Activated T-cell treated with anti-CD3 and anti-CD28 coated beads, Interleukin-2, amount 50 U/mL, for 1 hour (primary cell): Measurements from ENCODE around the gene METTL6.
A peak's percentile ranks its signal among the peaks of the same experiment; 100 is the strongest.
"Not testable (repeated sequence)": the region's sequence is repeated elsewhere in the genome, so short reads cannot be mapped to it uniquely, and the experiment has no call there.

Experiments
- DNase-seq: peaks from one replicate; pipeline ENCODE4 v3.0.0-alpha.2; 2020

METTL6 gene

GRCh38 chr3:15427182-15427880 lies at the start of gene METTL6, which contains the start of gene EAF1:
TSS of gene METTL6 (minus strand) at chr3:15427544. CDS start at chr3:15426511, 1,033 bp downstream.
TSS of gene EAF1 (plus strand) at chr3:15427598. CDS start at chr3:15427780, 182 bp downstream.
- DNase-seq: peak; percentile 84

GRCh38 chr3:15476378-15476777 lies 49.0 kb upstream of the METTL6 start:
- no peak for DNase-seq

DNA sequence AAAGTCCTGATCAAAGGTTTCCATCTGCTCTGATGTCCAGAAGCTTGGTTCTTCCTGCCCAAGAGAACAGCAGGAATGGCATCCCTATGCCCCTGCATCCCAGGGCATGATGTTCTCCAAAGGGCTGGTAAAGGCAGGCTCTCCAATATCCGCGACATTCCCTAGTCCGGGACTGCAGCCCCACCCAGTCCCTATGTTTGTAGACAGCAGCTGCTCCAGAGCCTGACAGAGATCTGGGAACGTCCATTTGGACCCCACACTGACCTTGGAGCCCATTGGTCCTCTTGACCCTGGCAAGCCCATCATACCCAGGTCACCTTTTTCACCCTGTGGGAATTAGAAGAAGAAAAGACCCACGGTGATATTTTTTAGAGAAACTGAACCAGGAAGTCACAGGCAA lies 47.8 kb upstream of the METTL6 start:
- no peak for DNase-seq

DNA sequence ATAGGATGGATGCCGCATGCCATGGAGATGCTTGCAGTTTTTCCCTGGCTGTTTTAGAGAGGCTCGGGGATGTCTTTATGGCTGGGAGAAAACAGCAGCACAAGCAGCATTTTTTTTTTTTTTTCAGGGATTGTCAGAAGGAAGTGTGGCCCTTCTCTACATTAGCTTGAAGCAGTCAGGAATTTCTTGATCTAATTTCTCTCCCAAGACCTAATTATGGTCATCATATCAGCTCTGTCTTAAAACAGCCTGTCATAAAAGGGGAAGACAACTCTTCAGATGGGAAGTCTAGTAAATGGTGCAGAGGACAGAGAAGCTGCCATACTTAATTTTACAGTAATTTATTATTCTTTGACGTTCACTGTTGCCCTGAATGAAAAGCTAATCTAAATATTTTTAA lies 44.5 kb upstream of the METTL6 start:
- no peak for DNase-seq

DNA sequence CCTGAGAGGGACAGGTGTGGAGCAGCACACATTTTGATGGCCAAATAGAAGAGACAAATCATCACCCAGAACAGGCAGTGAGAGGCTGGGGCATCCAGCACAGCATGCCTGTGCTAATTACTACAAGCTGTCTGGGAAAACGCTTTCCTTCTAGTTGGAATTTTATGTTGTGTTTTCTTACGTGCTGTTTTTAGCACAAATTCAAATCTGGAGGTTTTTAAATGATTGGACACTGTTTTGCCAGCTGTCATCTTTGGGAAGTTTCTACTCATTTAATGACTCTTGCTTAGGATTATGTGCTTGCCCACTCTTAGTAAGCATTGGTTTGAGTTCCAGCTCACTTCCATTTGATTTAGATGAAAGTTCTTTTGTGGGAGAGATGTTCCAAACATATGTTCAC lies 43.5 kb upstream of the METTL6 start:
- DNase-seq: no peak

- no peak for DNase-seq
These were observed 42.9 kb upstream of the METTL6 start for GRCh38 chr3:15470261-15470660.

DNA sequence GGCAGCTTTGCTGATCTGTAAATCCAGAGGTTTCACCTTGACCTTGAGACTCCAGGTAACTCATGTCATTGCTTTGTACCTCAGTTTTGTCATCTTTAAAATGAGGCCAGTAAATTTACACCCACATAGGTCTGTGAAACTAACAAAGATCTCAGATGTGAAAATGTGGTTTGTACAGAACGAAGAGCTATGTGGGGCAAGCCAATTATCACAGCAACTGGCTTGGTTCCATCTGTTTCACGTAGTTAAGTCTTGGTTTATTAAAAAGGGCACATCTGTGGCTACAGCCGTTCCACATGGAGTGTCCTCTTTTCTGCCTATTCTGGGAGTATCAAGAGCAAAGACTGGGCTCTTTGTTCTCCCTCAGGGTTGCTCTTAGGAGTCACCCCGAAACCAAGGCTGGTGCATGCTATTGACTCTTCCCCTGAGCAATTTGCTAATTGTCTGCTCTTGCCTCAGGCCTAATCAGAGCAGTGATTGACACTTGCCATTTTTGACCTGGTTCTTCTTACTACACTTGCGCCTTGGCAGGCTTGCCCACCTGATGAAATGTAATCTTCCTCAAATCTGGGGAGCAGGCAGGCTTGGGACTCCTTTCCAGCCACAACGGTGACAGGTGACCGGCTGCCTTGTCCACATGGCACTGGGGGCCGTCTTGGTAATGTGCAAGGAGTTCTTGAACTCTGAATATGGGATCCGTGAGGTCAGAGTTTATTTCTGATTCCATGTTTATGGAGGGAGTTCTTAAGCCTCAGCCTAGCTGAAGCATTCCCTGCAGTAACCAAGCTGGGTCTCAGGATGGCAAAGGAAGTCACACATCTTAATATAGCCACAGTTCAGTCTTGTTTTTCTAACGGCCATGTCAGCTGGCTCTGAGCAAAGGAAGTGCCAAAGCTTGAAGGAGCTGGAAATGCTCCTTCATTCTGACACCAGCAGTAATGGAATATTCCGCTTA lies 40.2 kb upstream of the METTL6 start:
- DNase-seq: no peak

- DNase-seq: no peak
These were observed 38.7 kb upstream of the METTL6 start for GRCh38 chr3:15465876-15466585.

- no peak for DNase-seq
These were observed 35.1 kb upstream of the METTL6 start for GRCh38 chr3:15462451-15462850.

GRCh38 chr3:15460891-15461531 lies 33.7 kb upstream of the METTL6 start:
- no peak for DNase-seq

- no peak for DNase-seq
These were observed 31.0 kb upstream of the METTL6 start for GRCh38 chr3:15458212-15458780.

- DNase-seq: not testable (repeated sequence)
These were observed 29.6 kb upstream of the METTL6 start for GRCh38 chr3:15456915-15457314.

- no peak for DNase-seq
These were observed 29.0 kb upstream of the METTL6 start for GRCh38 chr3:15456321-15456720.

GRCh38 chr3:15455756-15456155 lies 28.4 kb upstream of the METTL6 start:
- DNase-seq: no peak

DNA sequence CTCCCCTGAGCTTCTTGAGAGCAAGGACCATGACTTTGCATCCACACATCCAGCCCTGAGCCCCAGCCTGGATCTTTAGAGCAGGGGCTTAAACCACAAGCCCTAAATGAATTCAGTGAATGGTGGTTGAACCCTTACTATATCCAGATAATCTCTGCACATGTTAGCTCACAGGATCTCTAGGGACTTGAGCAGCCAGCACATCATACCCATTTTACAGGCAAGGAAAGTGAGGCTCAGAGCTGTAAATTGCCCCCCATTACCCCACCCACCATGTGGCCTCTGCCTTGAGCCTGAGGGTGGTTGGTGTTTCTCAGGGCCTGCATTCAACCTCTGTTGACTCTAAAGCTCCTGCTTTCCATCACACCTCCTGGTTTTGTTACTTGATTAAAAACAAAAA lies 27.6 kb upstream of the METTL6 start:
- no peak for DNase-seq

- no peak for DNase-seq
These were observed 26.8 kb upstream of the METTL6 start for GRCh38 chr3:15453991-15454625.

DNA sequence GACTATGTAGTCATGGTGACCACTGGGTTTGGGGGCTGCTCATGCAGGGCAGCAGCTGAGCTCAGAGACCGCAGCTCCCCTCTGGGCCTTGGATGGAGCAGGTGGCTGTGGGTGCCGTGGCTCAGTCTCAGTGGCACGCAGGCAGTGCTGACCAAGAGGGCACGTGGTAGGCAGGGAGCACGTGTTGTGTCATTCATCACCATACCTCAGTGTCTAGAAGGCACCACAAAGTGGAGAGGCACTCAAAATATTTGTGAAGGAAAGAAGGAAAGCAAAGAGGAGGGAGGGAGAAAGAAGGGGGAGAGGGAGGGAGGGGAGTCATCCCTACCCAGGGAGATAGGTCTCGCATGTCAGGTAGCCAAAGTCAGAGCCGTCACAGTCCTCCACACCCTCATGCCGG lies 26.2 kb upstream of the METTL6 start:
- no peak for DNase-seq

- DNase-seq: no peak
These were observed 25.6 kb upstream of the METTL6 start for GRCh38 chr3:15452961-15453360.

DNA sequence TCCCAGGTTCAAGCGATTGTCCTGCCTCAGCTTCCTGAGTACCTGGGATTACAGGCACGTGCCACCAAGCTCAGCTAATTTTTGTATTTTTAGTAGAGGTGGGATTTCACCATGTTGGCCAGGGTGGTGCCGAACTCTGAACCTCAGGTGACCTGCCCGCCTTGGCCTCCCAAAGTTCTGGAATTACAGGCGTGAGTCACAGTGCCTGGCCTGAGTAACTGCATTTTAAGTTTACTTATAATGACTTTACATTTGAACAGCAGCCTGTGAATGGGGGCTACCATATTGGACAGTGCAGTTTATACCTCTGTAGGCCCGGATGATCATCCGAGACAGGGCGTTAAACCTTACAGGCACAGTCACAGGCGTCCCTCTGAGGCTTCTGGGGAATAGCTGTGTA lies 24.8 kb upstream of the METTL6 start:
- DNase-seq: no peak

DNA sequence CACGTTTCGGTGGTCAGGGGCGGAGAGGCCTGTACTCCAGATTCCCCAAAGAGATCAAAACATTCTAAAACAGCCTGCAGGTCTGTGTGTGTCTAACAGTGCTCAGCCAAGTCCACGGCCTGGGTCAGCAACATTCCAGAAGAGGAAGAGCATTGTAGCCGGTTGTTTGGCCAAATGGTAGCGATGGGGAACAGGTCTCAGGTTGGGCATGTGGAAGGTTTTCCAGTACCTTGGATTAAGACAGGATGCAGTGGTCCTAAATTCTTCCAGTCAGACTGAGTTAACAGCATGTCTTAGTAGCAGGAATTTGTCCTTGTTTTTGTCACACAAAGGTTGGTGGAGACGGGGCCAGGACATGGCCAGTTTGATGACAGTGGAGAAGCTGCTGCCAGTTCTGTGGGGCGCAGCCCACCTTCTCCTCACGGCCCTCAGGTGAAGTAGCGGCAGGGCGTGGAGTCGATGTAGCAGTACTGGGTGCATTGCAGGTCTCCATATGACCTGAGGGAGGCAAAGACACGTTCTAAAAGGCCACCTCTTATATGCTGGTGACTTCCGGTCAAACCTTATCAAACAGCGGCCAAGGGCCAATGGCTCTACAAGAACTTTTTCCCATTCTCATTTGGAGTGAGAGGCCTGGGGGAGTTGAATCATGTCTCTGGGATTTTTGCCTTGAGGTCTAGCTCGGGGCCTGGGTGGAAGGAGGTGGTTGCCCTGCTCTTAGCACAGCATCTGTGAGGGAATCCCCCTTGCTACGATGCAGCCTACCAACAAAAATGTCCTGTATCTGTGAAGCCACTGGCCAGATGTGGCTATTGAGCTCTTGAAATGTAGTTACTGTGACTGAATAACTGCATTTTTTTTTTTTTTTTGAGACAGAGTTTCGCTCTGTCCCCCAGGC lies 24.1 kb upstream of the METTL6 start:
- DNase-seq: no peak
